Neuronal stem cell (in vitro differentiated cells): ENCODE results near the gene CERS4.

Experiments
- DNase-seq: peaks from one replicate; pipeline ENCODE4 v3.0.0-alpha.2; 2013; ENCODE audit warnings: low spot score
- H2AFZ ChIP-seq: one replicate; pipeline ENCODE4 v1.6.1; 2013; ENCODE audit warnings: mild to moderate bottlenecking, low read length, inconsistent platforms
- H2AK5ac ChIP-seq: 2 replicates; pipeline ENCODE4 v1.6.1; 2013; ENCODE audit warnings: low read depth, mild to moderate bottlenecking, inconsistent platforms, low read length, moderate library complexity, mixed read lengths
- H2BK120ac ChIP-seq: 2 replicates; pipeline ENCODE4 v1.6.1; 2013; ENCODE audit warnings: low read depth, mild to moderate bottlenecking, inconsistent platforms, low read length, moderate library complexity, mixed read lengths
- H2BK12ac ChIP-seq: one replicate; pipeline ENCODE4 v1.6.1; 2013; ENCODE audit warnings: low read length, inconsistent platforms
- H2BK15ac ChIP-seq: 2 replicates; pipeline ENCODE4 v1.6.1; 2013; ENCODE audit warnings: mild to moderate bottlenecking, low read length, inconsistent platforms, mixed read lengths
- H2BK5ac ChIP-seq: one replicate; pipeline ENCODE4 v1.6.1; 2013; ENCODE audit warnings: inconsistent platforms, mild to moderate bottlenecking, low read length, moderate library complexity
- H3K14ac ChIP-seq: one replicate; pipeline ENCODE4 v1.6.1; 2013; ENCODE audit warnings: low read length, inconsistent platforms
- H3K18ac ChIP-seq: 2 replicates; pipeline ENCODE4 v1.6.1; 2013; ENCODE audit warnings: low read length, inconsistent platforms
- H3K23ac ChIP-seq: 2 replicates; pipeline ENCODE4 v1.6.1; 2013; ENCODE audit warnings: low read depth, mild to moderate bottlenecking, mixed read lengths, low read length, inconsistent platforms; ENCODE audit not compliant: poor library complexity
- H3K27ac ChIP-seq: replicated peaks from 3 replicates; pipeline ENCODE4 v1.5.1; 2013; ENCODE audit warnings: low read length, inconsistent platforms
- H3K27me3 ChIP-seq, 3 experiments: 2 replicates each; pipeline ENCODE4 v1.6.1; 2013; ENCODE audit warnings: low read length in 3 of 3, mild to moderate bottlenecking in 2 of 3, inconsistent platforms in 1 of 3, low read depth in 1 of 3, mixed read lengths in 1 of 3, moderate library complexity in 1 of 3; ENCODE audit not compliant: control insufficient read depth in 3 of 3, insufficient read depth in 3 of 3
- H3K36me3 ChIP-seq, 2 donors: replicated peaks in 1 of 2; 2 replicates each; pipeline ENCODE4 v1.6.1; 2013; ENCODE audit warnings: low read length in 2 of 2; ENCODE audit not compliant: control insufficient read depth in 2 of 2, insufficient read depth in 2 of 2
- H3K4ac ChIP-seq: 2 replicates; pipeline ENCODE4 v1.6.1; 2013; ENCODE audit warnings: inconsistent platforms, mild to moderate bottlenecking, low read length, moderate library complexity
- H3K4me1 ChIP-seq, 2 donors: 1 replicate in 1 of 2; 2 replicates in 1 of 2; pipeline ENCODE4 v1.6.1; 2013; ENCODE audit warnings: low read length in 2 of 2, low read depth in 1 of 2; ENCODE audit not compliant: control insufficient read depth in 2 of 2, insufficient read depth in 1 of 2
- H3K4me2 ChIP-seq: one replicate; pipeline ENCODE4 v1.6.1; 2013; ENCODE audit warnings: mild to moderate bottlenecking, low read length, inconsistent platforms; ENCODE audit not compliant: insufficient read depth, poor library complexity, severe bottlenecking
- H3K4me3 ChIP-seq, 2 donors: 2 replicates each; pipeline ENCODE4 v1.5.1; 2013; ENCODE audit warnings: low read length in 2 of 2, mild to moderate bottlenecking in 2 of 2, inconsistent platforms in 1 of 2, moderate library complexity in 1 of 2
- H3K79me1 ChIP-seq: one replicate; pipeline ENCODE4 v1.6.1; 2013; ENCODE audit warnings: low read depth, mild to moderate bottlenecking, inconsistent platforms, low read length, moderate library complexity
- H3K9ac ChIP-seq: one replicate; pipeline ENCODE4 v1.6.1; 2013; ENCODE audit warnings: mild to moderate bottlenecking, low read depth, low read length, inconsistent platforms; ENCODE audit not compliant: poor library complexity
- H3K9me3 ChIP-seq, 2 donors: replicated peaks in 1 of 2; 2 replicates each; pipeline versions ENCODE3 to v1.6.1; 2013; ENCODE audit warnings: low read length in 2 of 2, mild to moderate bottlenecking in 2 of 2, inconsistent platforms in 1 of 2, low read depth in 1 of 2, mixed read lengths in 1 of 2, moderate library complexity in 1 of 2; ENCODE audit not compliant: control insufficient read depth in 2 of 2, insufficient read depth in 1 of 2
- H4K8ac ChIP-seq: one replicate; pipeline ENCODE4 v1.6.1; 2013; ENCODE audit warnings: low read depth, mild to moderate bottlenecking, inconsistent platforms, low read length, moderate library complexity
- H4K91ac ChIP-seq: one replicate; pipeline ENCODE4 v1.6.1; 2013; ENCODE audit warnings: low read length, low read depth, mild to moderate bottlenecking, inconsistent platforms; ENCODE audit not compliant: poor library complexity
- WGBS, 2 donors: extraction: QIAGEN DNeasy Blood & Tissue Kit; methylation state at CpG; one replicate each; pipeline ENCODE4 v1.1.7; 2013; ENCODE audit warnings: missing lambda C conversion rate in 2 of 2, mixed read lengths in 1 of 2; ENCODE audit not compliant: insufficient read length in 2 of 2, insufficient replicate concordance in 1 of 2; ENCODE audit errors: extremely low coverage in 2 of 2; 5-methylcytosine and 5-hydroxymethylcytosine counted together

The CERS4 gene

GRCh38 chr19:8250596-8250995 is 41.4 kb downstream of the CERS4 start:
- WGBS, 2 donors, result no CpG with 5 or more reads among the region's 7 CpGs
- no peak overlapping the region for H2BK12ac ChIP-seq

GRCh38 chr19:8251025-8251472 is 41.9 kb downstream of the CERS4 start:
- Histone ChIP-seq H3K18ac (no peak overlapping the region), H3K23ac (peak overlapping the region; percentile 60), H2BK12ac (no peak overlapping the region), H3K27me3 (no peaks in the 10 kb centered on the region), H4K91ac (no peak overlapping the region), H3K79me1 (peaks cover 9% of the 10 kb centered on the region), H2BK120ac (no peak overlapping the region), H3K9me3 (peaks cover 0 to 3% of the 10 kb centered on the region in 2 donors), H3K9ac (no peak overlapping the region), H4K8ac (no peak overlapping the region), H3K36me3 (peaks cover 14% of the 10 kb centered on the region in 2 donors), H2BK5ac (no peak overlapping the region), H3K4me1 (no peaks in the 10 kb centered on the region), H3K4me3 (no peak overlapping the region), H3K4ac (no peak overlapping the region), H3K14ac (peak overlapping the region; percentile 31), H2AK5ac (peak overlapping the region; percentile 83), H2AFZ (no peak overlapping the region), H3K27ac (no peak overlapping the region), H2BK15ac (no peak overlapping the region), H3K4me2 (no peak overlapping the region)
- no CpG with 5 or more reads among the region's 14 CpGs for WGBS, 2 donors
- no peak for DNase-seq

More at GRCh38 chr19:8250596-8250995, 41.4 kb downstream of the CERS4 start:
- Histone ChIP-seq H2BK5ac (no peak overlapping the region), H3K14ac (no peak overlapping the region), H3K79me1 (peaks cover 9% of the 10 kb centered on the region), H3K9ac (no peak overlapping the region), H3K9me3 (peaks cover 0 to 3% of the 10 kb centered on the region in 2 donors), H2AK5ac (no peak overlapping the region), H3K27ac (no peak overlapping the region), H4K91ac (no peak overlapping the region), H3K4ac (no peak overlapping the region), H3K4me1 (no peaks in the 10 kb centered on the region), H4K8ac (no peak overlapping the region), H2BK120ac (no peak overlapping the region), H3K4me2 (no peak overlapping the region), H3K23ac (no peak overlapping the region), H3K18ac (no peak overlapping the region), H3K27me3 (no peaks in the 10 kb centered on the region), H2BK15ac (no peak overlapping the region), H2AFZ (no peak overlapping the region), H3K4me3 (no peak overlapping the region), H3K36me3 (peaks cover 10% of the 10 kb centered on the region in 2 donors)
- no peak for DNase-seq

GRCh38 chr19:8252922-8253589 is 43.9 kb downstream of the CERS4 start:
- WGBS, 2 donors, result no CpG with 5 or more reads among the region's 13 CpGs
- no peak overlapping the region for H3K4me2 ChIP-seq
- no peak overlapping the region for H2AK5ac ChIP-seq
- H3K9me3 ChIP-seq, result no peaks in the 10 kb centered on the region
- no peak overlapping the region for H3K18ac ChIP-seq
- H2BK120ac ChIP-seq, result no peak overlapping the region
- H3K23ac ChIP-seq, result peak overlapping the region; percentile 6
- H3K4me3 ChIP-seq, result no peak overlapping the region
- no peak overlapping the region for H3K27ac ChIP-seq
- no peak overlapping the region for H3K4ac ChIP-seq
- peak; percentile 87 for DNase-seq
- no peak overlapping the region for H3K14ac ChIP-seq
- H2BK12ac ChIP-seq, result no peak overlapping the region
- H3K4me1 ChIP-seq, result no peaks in the 10 kb centered on the region
- no peak overlapping the region for H2BK5ac ChIP-seq
- H4K8ac ChIP-seq, result no peak overlapping the region
- no peak overlapping the region for H3K9ac ChIP-seq
- no peak overlapping the region for H2AFZ ChIP-seq
- peaks cover 10% of the 10 kb centered on the region for H3K79me1 ChIP-seq
- H3K27me3 ChIP-seq, result no peaks in the 10 kb centered on the region
- H4K91ac ChIP-seq, result no peak overlapping the region
- peaks cover 23 to 33% of the 10 kb centered on the region in 2 donors for H3K36me3 ChIP-seq
- H2BK15ac ChIP-seq, result no peak overlapping the region

GRCh38 chr19:8253678-8254077 is 44.5 kb downstream of the CERS4 start:
- Histone ChIP-seq H3K23ac (no peak overlapping the region), H3K18ac (no peak overlapping the region), H2BK120ac (no peak overlapping the region), H3K36me3 (peaks cover 21 to 32% of the 10 kb centered on the region in 2 donors), H3K9me3 (no peaks in the 10 kb centered on the region), H3K27ac (no peak overlapping the region), H3K79me1 (peaks cover 6% of the 10 kb centered on the region), H4K91ac (no peak overlapping the region), H2AK5ac (no peak overlapping the region), H2AFZ (no peak overlapping the region), H3K4me3 (no peak overlapping the region), H3K4me2 (no peak overlapping the region), H3K4ac (no peak overlapping the region), H3K27me3 (no peaks in the 10 kb centered on the region), H3K4me1 (no peaks in the 10 kb centered on the region), H2BK12ac (no peak overlapping the region), H4K8ac (no peak overlapping the region), H3K9ac (no peak overlapping the region), H3K14ac (no peak overlapping the region), H2BK15ac (no peak overlapping the region), H2BK5ac (no peak overlapping the region)
- WGBS, 2 donors, result no CpG with 5 or more reads among the region's 12 CpGs
- DNase-seq, result no peak
